NCI-H2196 treated with DMSO at 0.1 percent for 48 hours (cell line): ENCODE data around the gene TMEM30A.

Source experiments
- DNase-seq: peaks from one replicate; lab custom pipeline; 2025; ENCODE audit not compliant: unreplicated experiment; lab: John Stamatoyannopoulos, UW

Gene TMEM30A

DNA sequence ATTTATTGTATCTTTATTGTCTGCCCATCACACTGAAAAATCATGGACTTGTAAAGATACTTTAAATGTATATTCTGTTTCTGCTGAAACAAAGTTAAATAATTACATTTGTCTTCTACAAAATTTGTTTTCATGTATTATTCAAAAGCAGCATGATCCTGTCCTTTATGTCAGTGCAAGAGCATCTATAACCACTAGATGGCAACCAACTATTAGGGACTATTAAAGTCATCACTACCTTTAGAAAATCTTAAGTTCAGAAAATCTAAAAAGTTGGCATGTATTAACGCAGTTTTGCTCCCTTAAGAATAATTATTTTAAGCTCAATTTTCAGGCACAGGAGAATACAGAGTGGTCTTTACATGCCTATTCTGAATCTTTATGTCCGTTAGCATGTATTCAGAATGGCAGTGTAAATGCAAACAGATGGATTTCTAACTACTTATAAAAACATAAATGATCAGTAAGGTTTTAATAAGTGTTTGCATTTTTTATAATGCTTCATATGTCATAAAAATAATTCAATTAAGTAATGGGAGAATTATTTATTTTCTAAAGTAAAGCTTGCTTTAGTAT is 17.8 kb downstream of the TMEM30A start:
- peak; percentile 12 for DNase-seq

DNA sequence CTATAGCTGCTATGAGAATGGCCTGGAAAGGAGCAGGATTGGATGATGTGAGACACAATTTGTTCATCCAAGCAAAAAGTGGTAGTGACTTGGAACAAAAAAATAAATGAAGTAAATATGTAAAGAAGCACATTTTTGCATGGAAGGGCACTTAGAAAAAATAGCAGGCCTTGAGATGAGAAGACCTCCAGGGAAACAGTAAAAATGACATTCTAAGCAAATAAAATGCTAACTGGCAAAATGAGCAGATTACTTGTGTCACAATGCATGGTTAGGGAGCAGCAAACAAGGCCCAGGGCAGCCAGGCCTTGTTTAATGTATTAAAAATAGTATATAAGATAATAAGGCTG is 21.2 kb downstream of the TMEM30A start:
- no peak for DNase-seq

DNA sequence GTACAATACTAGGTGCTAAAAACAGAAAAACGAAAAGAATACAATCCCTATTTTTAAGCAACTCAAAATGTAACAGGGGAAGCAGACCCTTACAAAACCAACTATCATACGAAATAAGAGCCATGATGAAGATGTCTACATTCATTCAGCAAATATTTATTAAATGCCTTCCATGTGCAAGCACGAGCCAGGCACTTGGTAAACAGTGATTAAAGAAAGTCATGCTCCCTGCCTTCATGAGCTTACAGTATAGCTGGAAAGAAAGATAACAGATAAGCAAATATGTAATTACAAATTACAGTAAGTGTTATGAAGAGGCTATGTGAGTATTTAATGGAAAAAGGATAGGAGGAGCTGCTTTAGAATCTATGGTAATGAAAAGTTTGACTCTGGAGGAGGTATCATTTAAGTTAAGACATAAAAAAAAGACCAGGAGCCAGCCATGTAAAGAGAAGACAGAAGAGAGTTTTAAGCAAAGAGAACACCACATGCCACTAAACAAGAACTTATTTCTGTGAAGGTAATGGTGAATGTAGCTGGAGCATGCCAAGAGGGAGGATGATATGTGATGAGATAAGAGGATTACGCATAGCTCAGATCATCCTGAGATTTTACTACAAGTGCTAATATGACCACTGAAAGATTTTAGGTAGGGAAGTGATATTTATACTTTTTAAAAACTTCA is 21.7 kb downstream of the TMEM30A start:
- DNase-seq: no peak

DNA sequence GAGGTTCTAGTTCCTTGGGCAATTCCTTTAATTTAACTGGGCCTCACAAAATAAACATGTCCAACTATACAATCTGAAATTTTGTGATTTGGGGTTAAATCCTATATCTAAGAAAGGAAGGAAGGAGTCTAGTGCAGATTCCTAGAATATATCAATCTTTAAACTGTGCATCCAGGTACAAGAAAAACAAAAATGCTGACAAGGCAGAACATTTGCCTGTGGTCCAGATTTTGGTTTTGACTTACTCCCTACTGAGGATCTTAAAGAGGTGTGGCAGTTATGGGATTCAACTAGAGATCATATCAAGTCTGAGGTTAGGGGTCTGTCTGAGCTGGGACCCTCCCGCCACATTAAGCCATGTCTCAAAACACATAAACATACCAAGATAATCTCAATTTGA is 23.3 kb downstream of the TMEM30A start:
- no peak for DNase-seq

DNA sequence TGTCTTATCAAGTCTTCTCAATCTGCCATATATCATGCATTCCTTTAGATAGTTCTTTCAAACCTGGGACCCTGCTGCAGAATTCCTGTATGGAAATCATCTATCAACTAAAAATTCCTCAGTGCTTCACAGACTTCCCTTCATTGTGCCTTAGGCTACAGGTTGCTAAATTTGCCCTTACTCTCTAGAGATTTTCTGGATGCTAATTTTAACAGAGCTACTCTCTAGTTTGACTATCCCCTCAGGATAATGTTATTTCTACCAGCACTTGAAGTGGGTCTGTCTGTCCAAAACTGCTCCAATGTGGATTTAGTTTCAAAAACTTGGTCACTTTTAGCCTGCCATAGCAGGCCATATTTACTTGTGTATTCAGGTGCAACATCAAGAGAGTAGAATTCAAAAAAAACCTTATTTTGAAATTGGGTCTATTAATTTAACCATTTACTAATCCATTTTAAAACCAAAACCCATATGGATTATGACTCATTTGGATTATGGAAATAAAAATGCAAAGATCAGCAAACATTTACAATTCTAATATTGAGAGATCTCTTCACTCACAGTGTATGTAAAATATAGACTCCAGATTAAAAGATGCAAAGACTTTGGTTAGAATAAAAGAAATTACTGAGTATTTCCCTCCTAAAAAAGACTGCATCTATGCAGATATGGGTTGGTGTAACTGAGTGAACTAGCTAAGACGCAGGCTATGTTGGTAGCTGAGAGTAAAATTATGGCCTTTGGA is 27.1 kb downstream of the TMEM30A start:
- no peak for DNase-seq

DNA sequence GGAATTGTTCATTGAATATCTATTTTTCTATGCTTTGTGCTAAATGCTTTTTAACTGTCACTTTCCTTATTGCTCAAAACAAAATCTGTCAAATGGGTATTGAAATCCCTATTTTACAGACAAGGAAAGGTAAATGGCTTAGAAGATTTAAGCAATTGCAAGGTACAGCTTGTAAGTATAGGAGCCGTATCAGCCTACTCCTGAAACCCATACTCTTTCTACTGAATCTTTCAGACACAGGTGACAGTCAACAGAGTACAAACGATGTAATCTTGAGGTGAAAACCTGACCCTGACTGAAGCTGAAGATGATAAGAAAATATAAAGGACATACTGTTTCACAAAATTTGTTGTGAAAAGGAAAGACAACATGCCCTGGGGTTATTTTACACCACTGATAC is 34.0 kb downstream of the TMEM30A start:
- no peak for DNase-seq

DNA sequence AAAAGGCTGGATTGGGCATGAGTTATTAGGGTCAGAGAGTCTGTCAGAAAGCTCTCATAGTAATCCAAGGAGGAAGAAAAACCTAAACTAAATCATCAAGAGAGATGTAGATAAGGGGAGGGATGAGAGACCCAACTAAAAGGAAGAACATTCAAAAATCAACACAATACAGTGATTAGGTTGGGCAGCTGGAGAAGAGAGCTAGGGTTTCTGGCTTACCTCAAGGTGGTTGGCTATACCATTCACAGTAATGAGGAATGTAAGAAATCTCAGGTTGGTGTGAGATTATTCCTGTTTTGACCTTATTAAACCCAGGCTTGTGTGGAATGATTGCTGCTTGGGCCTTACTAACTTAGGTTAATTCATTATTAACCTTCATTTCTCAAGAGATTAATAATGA is 34.8 kb downstream of the TMEM30A start:
- no peak for DNase-seq

DNA sequence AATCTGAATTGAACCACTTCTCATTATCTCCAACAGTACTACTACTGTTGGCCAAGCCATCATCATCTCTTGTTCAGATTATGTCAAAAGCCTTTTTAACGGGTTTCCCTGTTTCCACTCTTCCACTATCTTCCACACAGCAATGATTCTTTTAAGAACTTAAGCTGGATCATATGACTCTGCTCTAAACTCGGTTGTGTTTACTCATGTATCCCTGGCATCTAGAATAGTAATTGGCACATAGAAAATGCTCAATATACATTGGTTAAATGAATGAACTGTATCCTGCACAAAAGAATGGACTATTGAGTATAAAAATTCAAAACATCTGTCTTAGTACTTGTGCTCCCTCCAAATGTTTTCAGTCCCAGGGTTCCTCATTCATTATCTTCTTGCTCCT is 38.2 kb downstream of the TMEM30A start:
- DNase-seq: no peak

DNA sequence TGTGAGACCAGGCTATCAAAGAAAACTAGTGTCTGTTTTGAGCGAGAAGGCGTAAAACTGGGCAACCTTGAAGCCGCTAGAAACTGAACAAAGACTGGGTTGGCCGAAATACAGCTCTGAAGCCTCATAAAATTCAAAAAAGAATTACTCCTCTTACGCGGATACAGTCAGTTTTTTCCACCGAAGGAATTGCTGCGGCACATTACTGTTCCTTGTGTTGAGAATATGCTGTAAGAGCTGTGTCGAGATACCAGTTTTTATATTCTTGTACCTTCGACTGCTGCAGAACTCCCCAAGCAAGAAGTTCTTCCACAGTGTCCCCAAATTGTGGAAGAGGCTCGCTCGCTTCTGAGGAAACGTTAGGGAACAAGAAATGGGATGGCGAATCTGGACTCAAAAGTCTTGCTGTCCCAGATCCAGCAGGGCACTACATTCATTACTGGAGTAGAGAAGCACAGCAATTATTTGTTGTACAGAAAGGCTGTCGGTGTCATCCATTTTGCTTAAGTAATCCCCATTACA is 40.5 kb downstream of the TMEM30A start:
- DNase-seq: no peak

DNA sequence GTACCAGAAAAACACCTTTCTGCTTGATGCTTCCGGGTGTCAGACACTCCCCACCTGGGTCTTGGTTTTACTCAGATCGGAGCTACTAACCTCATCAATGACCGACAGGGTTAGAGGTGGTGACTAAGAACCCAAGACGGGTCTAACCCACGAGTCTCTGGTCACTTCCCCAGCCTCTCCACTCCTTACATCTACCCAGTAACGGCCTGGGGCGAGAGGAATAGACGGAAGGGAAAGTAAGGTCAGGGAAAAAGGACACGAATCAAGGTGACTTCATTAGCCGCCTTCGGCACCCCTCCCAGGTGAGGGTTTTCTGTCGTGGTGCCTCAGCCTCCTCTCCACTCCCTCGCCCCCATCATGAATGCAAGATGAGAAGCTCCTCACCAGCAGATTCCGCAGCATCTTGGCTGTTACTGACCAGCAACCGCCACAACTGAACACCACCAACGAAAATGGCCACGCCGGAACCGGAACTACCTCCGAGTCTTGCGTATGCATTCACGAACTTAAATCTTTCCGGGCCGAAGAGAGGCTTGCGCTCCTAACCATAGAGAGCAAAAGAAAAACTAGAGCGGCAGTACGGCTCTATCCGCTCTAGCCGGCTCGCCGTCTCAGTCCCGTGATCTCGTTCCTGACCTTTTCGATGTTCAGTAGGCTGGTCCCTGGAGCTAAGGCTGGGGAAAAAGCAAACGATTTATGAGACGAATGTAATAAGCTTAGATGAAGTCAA is 41.1 kb downstream of the TMEM30A start, which contains the start of gene COX7A2:
COX7A2 (minus strand) TSS at position 469 of the 730 bp plus-strand sequence; CDS start at position 402, 67 bp downstream.
- DNase-seq: peak; percentile 96

DNA sequence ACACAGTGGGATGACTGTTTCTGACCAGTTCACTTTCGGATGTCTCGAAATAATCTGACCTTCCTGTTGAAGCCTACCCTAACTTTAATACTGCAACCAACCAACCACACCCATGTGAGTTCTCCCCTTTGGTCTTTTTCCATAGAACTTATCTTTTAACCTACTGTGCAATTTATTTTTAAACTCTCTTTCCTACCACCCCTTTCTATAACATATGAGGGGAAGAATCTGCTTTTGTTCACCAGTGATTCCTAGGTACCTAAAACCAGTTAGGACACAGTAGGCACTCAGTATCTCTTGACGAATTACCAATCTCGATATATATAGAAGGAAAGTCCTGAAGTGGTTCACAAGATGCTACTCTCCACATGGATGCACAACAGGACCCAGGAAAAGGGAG is 48.0 kb downstream of the TMEM30A start:
- no peak for DNase-seq

DNA sequence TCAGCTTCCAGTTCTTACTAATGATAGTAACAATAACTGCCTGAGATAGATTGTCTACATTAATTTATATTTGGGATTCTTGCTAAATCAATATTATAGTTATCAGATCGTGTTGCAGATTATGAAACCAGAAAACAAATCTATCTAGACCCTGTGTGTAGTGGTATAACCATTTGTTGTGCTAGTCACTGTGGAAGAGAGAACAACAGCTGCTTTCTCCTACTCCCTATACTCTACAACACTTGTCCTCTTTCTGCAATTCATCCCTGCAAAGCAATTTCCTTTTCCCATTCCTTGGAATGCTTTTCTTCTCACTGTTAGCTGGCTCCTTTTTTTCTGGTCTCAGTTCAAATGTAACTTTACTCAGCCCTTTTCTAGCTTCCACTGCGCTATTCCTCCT is 49.3 kb downstream of the TMEM30A start:
- no peak for DNase-seq

DNA sequence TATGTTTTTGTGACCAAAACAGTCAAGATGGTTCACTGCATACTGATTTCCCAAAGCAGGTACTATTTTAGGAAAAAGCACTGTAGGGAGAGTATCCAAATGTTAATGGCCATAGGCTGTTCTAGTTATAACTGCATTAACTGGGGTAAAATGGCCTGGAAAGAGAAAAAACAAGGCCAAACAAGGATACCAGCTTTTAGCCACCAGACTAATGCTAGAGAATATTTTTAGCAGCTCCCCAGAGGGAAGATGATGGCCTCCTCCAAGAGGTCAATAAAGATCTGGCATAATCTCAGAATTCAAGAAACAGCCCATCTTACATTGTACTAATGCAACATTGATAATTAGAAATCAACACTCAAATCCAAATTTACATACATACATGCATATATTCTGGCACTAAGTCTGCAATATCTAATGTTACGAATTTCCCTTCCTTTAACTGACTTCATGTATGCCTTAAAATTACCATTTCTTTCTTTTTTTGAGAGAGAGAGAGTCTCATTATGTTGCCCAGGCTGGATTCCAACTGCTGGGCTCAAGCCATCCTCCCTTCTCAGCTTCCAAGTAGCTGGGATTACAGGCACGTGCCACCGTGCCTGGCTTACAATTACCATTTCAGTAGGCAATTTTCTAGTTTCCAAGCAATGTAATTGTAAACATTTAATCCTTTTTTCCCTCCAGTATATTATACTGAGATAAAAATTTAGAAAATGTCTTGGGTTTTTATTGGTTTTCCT is 50.3 kb downstream of the TMEM30A start:
- DNase-seq: no peak

DNA sequence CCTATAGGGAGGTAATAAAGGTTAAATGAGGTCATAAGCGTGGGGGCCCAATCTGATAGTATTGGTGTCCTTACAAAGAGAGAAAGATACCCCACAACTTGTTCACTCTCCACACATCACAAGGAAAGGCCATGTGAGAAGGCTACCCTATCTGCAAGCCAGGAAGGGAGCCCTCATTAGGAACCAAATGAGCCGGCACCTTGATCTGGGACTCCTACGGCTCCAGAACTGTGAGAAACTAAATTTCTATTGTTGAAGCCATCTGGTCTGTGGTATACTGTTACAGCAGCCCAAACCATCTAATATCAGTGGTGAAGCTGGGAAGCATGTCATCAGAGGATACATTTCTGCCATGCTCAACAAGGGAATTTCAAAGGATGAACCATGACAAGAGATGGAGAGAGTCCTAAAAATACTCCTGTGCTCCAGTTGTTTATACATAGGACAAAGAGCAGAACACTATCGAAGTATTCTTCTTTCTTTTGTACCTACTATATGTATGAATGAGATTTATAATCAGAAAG is 51.4 kb downstream of the TMEM30A start:
- no peak for DNase-seq

DNA sequence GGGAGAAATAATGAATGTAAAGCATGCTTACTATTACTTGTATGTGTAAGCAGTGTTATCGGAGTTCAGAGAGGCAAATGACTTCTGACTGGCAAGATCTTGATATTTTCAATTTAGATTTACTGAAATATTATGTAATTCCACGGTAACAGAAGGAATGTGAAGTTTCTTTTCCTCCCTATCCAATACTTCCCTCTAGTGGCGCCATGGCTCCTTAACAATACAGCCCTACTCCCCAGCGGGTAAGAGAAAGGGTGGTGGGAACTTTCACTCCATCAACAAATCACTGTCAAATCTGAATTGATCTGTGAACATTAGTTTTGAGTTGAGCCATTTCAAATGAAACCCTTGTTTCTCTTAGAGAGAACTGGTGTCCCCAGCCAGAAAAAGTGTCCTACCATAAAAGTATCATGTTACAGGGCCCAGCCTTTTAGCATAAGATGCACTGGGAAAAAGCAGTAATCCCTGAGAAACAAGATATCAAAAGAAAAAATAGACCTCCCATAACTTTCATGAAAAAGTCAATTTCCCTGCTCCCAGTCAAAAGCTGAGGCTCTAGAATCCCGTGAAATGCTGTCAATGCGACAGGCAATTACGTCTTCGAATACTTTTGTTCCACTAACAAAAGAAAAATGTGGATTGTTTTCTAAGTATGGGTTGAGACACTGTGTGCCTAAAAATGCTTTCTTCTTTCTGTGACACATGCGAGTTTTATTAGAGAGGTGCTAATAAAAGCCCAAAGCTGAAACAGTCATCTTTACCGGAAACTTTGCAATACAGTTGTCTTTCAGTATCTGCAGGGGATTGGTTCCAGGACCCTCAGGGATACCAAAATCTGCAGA is 53.9 kb downstream of the TMEM30A start:
- no peak for DNase-seq

DNA sequence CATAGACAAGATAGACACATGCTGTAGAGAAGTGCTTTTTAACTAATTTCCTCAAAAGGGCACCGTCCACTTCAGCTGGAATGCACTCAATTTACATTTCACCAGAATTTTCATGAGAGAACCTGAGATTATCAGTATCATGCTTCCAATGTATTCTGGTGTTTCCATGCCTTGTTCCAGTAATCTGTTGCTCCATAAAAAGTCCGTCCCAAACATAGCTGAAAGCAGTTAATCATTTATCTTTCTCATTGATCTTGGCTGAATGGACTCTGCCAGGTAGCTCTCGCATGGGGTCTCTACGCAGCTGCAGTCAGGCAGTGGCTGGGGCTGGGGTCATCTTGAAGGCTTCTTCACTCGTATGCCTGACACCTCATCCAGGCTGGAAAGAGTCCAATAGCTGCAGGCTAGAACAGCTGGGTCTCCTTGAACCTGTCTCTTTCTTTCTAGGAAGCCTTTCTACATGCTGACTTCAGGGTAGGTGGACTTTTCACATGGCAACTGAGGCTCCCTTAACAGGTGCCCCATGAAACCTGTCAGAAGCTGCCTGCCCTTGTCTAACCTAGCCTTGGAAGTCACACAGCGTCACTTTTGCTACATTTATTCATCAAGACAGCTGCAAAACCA is 60.2 kb downstream of the TMEM30A start:
- no peak for DNase-seq

DNA sequence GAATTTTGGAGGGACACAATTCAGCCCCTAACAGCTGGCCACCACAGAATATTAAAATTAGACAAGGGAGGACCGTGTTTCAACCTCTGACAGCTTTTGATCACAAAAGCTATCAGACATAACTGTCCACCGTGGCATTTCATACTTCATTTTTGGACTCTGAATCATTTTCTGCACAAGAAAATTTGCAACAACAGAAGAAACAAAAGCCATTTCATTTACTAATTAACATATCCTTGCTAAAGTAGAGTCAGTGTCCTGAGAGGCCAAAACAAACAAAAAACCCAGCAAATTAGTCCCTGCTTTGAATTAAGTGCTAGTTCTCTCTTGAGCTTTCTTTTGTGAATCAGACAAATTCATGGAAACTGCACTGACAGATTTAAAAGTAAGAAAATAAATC is 61.2 kb downstream of the TMEM30A start:
- DNase-seq: no peak

DNA sequence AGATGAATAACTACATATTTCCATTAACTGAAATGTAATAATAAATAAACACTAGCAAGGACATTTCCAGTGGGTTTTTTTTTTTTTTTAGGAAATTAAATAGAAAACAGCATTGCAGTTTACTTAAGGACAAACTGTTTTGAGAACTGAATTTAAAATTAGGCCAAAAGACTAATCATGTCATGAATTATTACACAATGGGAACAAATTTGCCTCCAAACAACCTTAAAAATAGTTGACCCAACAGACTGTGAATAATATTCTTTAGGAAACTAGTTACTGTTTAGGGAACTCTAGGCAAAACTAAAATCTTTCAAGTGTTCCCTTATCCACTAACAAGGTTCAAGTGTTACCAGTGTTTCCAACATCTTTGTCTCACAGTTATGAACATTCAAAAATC is 62.3 kb downstream of the TMEM30A start:
- no peak for DNase-seq

DNA sequence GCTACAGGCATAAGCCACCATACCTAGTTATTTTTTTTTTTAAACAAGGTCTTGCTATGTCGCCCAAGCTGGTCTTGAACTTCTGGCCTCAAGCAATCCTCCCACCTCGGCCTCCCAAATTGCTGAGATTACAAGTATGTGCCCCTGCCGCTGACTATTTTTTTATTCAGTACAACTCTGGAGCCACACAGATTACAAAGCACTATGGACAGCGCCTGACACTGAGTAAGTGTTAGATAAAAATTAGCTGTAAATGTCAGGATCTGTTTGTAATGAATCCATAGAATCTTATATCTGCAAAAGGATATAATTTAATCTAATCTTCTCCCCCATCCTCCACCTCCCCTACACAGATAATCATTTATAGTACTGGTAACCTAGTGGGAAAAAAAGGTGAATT is 63.5 kb downstream of the TMEM30A start:
- DNase-seq: no peak
